T-helper 22 cell (primary cell): ENCODE measurements around the gene GREM2.

Source experiments
- DNase-seq: peaks from one replicate; pipeline ENCODE4 v3.0.0-alpha.2; 2020; ENCODE audit warnings: low read depth

The GREM2 gene

GRCh38 chr1:240455228-240455821 lies 156.6 kb downstream of the GREM2 start:
- no peak for DNase-seq

GRCh38 chr1:240445369-240445768 lies 166.6 kb downstream of the GREM2 start:
- no peak for DNase-seq

- no peak for DNase-seq
Observed at GRCh38 chr1:240441669-240442068, 170.3 kb downstream of the GREM2 start.
